Hematopoietic multipotent progenitor cell treated with erythropoietin and hydrocortisone succinate and interleukin-3 and kit ligand, for 4 days (in vitro differentiated cells): Measurements from ENCODE around the gene DRC3.

ENCODE experiments used
- DNase-seq: peaks from one replicate; pipeline ENCODE4 v3.0.0-alpha.2; 2015

The DRC3 gene

GRCh38 chr17:18064053-18064452 lies 91.4 kb downstream of the DRC3 start:
- DNase-seq = no peak

GRCh38 chr17:18065546-18065945 lies 92.9 kb downstream of the DRC3 start:
- DNase-seq = no peak
